H9 (cell line): Measurements from ENCODE around the gene DDX11. TPM values are rescaled to one million over a fixed set of nuclear protein-coding genes. Genes with fewer than 3 reads are reported as not detected.
"Not testable (repeated sequence)": the region's sequence is repeated elsewhere in the genome, so short reads cannot be mapped to it uniquely, and the experiment has no call there.

ENCODE experiments used
- DNase-seq: peaks from one replicate; pipeline ENCODE4 v3.0.0-alpha.2; 2017
- H2AFZ ChIP-seq: one replicate; pipeline ENCODE4 v1.6.1; 2013; ENCODE audit warnings: mild to moderate bottlenecking, low read length, control low read depth, moderate library complexity
- H2AK5ac ChIP-seq: 2 replicates; pipeline ENCODE4 v1.6.1; 2013; ENCODE audit warnings: low read length, control low read depth, mixed read lengths; ENCODE audit not compliant: insufficient read length
- H2BK120ac ChIP-seq: one replicate; pipeline ENCODE4 v1.6.1; 2013; ENCODE audit warnings: low read depth, mild to moderate bottlenecking, low read length, control low read depth, inconsistent platforms; ENCODE audit not compliant: poor library complexity, severe bottlenecking
- H2BK12ac ChIP-seq: 2 replicates; pipeline ENCODE4 v1.6.1; 2013; ENCODE audit warnings: low read length, control low read depth, mixed read lengths, low read depth; ENCODE audit not compliant: insufficient read length
- H2BK15ac ChIP-seq: 2 replicates; pipeline ENCODE4 v1.6.1; 2013; ENCODE audit warnings: low read depth, low read length, control low read depth
- H2BK20ac ChIP-seq: one replicate; pipeline ENCODE4 v1.6.1; 2013; ENCODE audit warnings: low read depth, mild to moderate bottlenecking, low read length, control low read depth, inconsistent platforms; ENCODE audit not compliant: poor library complexity, severe bottlenecking
- H2BK5ac ChIP-seq: 2 replicates; pipeline ENCODE4 v1.6.1; 2013; ENCODE audit warnings: low read length, control low read depth, mixed read lengths; ENCODE audit not compliant: insufficient read length
- H3K14ac ChIP-seq: 2 replicates; pipeline ENCODE4 v1.6.1; 2013; ENCODE audit warnings: low read length, control low read depth; ENCODE audit not compliant: insufficient read depth
- H3K18ac ChIP-seq: 2 replicates; pipeline ENCODE4 v1.6.1; 2013; ENCODE audit warnings: low read depth, mild to moderate bottlenecking, mixed read lengths, low read length, control low read depth; ENCODE audit not compliant: insufficient read length
- H3K23ac ChIP-seq: 2 replicates; pipeline ENCODE4 v1.6.1; 2013; ENCODE audit warnings: low read length, control low read depth, mixed read lengths, low read depth; ENCODE audit not compliant: insufficient read length
- H3K23me2 ChIP-seq: 2 replicates; pipeline ENCODE4 v1.6.1; 2013; ENCODE audit warnings: low read depth, mild to moderate bottlenecking, mixed read lengths, low read length, control low read depth; ENCODE audit not compliant: insufficient read length, poor library complexity, severe bottlenecking
- H3K27ac ChIP-seq: 2 replicates; pipeline ENCODE4 v1.5.1; 2013; ENCODE audit warnings: low read length, control low read depth, mixed read lengths, low read depth; ENCODE audit not compliant: insufficient read length
- H3K27me3 ChIP-seq: 2 replicates; pipeline ENCODE4 v1.6.1; 2013; ENCODE audit warnings: low read length, control low read depth, inconsistent platforms; ENCODE audit not compliant: insufficient read depth
- H3K4ac ChIP-seq: 2 replicates; pipeline ENCODE4 v1.6.1; 2013; ENCODE audit warnings: low read depth, mild to moderate bottlenecking, control low read depth, inconsistent platforms, low read length, moderate library complexity
- H3K4me1 ChIP-seq: 2 replicates; pipeline ENCODE4 v1.6.1; 2013; ENCODE audit warnings: low read length, control low read depth, inconsistent platforms; ENCODE audit not compliant: insufficient read depth
- H3K4me2 ChIP-seq: 2 replicates; pipeline ENCODE4 v1.6.1; 2013; ENCODE audit warnings: low read length, control low read depth, mixed read lengths; ENCODE audit not compliant: insufficient read length, insufficient read depth
- H3K56ac ChIP-seq: 2 replicates; pipeline ENCODE4 v1.6.1; 2013; ENCODE audit warnings: low read depth, mild to moderate bottlenecking, mixed read lengths, low read length, control low read depth; ENCODE audit not compliant: insufficient read length
- H3K79me1 ChIP-seq: 2 replicates; pipeline ENCODE4 v1.6.1; 2013; ENCODE audit warnings: low read depth, mild to moderate bottlenecking, moderate library complexity, low read length, control low read depth, inconsistent platforms; ENCODE audit not compliant: insufficient read depth, poor library complexity, severe bottlenecking
- H3K79me2 ChIP-seq: 2 replicates; pipeline ENCODE4 v1.6.1; 2013; ENCODE audit warnings: low read length, control low read depth, inconsistent platforms; ENCODE audit not compliant: insufficient read depth
- H3K9ac ChIP-seq: 2 replicates; pipeline ENCODE4 v1.6.1; 2013; ENCODE audit warnings: low read length, control low read depth, mixed read lengths; ENCODE audit not compliant: insufficient read length; ENCODE audit errors: extremely low read depth
- H3K9me3 ChIP-seq: one replicate; pipeline ENCODE4 v1.6.1; 2013; ENCODE audit warnings: low read depth, low read length, inconsistent platforms; ENCODE audit not compliant: control insufficient read depth
- H3T11ph ChIP-seq: one replicate; pipeline ENCODE4 v1.6.1; 2013; ENCODE audit warnings: mild to moderate bottlenecking, low read length, control low read depth, inconsistent platforms
- H4K20me1 ChIP-seq: one replicate; pipeline ENCODE4 v1.6.1; 2013; ENCODE audit not compliant: control insufficient read depth, insufficient read length, insufficient read depth
- H4K5ac ChIP-seq: 2 replicates; pipeline ENCODE4 v1.6.1; 2013; ENCODE audit warnings: low read depth, mild to moderate bottlenecking, mixed read lengths, low read length, control low read depth; ENCODE audit not compliant: insufficient read length
- H4K8ac ChIP-seq: replicated peaks from 2 replicates; pipeline ENCODE4 v1.6.1; 2013; ENCODE audit warnings: low read length, control low read depth, mixed read lengths, low read depth; ENCODE audit not compliant: insufficient read length
- H4K91ac ChIP-seq: 2 replicates; pipeline ENCODE4 v1.6.1; 2013; ENCODE audit warnings: low read depth, mild to moderate bottlenecking, moderate library complexity, mixed read lengths, low read length, control low read depth; ENCODE audit not compliant: insufficient read length
- H3K27ac Mint-ChIP-seq, 3 experiments: 2 replicates in 2 of 3; 3 replicates in 1 of 3; pipeline ENCODE4 v1.8.0; 2020 to 2021; ENCODE audit warnings: mixed read lengths in 3 of 3, mild to moderate bottlenecking in 1 of 3, moderate library complexity in 1 of 3
- H3K27me3 Mint-ChIP-seq: 2 replicates; pipeline ENCODE4 v1.8.0; 2021; ENCODE audit warnings: low read depth, mild to moderate bottlenecking, moderate library complexity, mixed read lengths
- H3K36me3 Mint-ChIP-seq, 3 experiments: 2 replicates in 2 of 3; 3 replicates in 1 of 3; pipeline ENCODE4 v1.8.0; 2020 to 2021; ENCODE audit warnings: low read depth in 3 of 3, mixed read lengths in 3 of 3; ENCODE audit not compliant: insufficient read depth in 1 of 3
- H3K4me1 Mint-ChIP-seq, 2 experiments: 2 replicates each; pipeline ENCODE4 v1.8.0; 2020; ENCODE audit warnings: mixed read lengths in 2 of 2
- H3K4me3 Mint-ChIP-seq, 2 experiments: 2 replicates in 1 of 2; 3 replicates in 1 of 2; pipeline ENCODE4 v1.8.0; 2020 to 2021; ENCODE audit warnings: mild to moderate bottlenecking in 2 of 2, mixed read lengths in 2 of 2, moderate library complexity in 1 of 2
- H3K9me3 Mint-ChIP-seq, 2 experiments: 2 replicates in 1 of 2; 3 replicates in 1 of 2; pipeline ENCODE4 v1.8.0; 2020; ENCODE audit warnings: mild to moderate bottlenecking in 2 of 2, mixed read lengths in 2 of 2, moderate library complexity in 1 of 2
- WGBS: extraction: QIAGEN DNeasy Blood & Tissue Kit; methylation state at CpG from one replicate; pipeline ENCODE4 v1.1.7; 2013; ENCODE audit warnings: missing lambda C conversion rate, low lambda C conversion rate, mixed read lengths; ENCODE audit not compliant: insufficient read length; ENCODE audit errors: extremely low coverage; 5-methylcytosine and 5-hydroxymethylcytosine counted together
- total RNA-seq: library from RNA; stranded (reverse); gene quantifications from 2 replicates; pipeline ENCODE4 v1.2.1, GENCODE V29; 2021

The DDX11 gene
- total RNA-seq, 1 experiment from 2014 or later: 183 TPM

- not testable (repeated sequence) for H3K9ac ChIP-seq, H3K23me2 ChIP-seq, H3K4me2 ChIP-seq, H3K27ac Mint-ChIP-seq, H4K20me1 ChIP-seq, H3K4me1 Mint-ChIP-seq, H2AFZ ChIP-seq, H4K5ac ChIP-seq, H3K36me3 Mint-ChIP-seq, H3K27me3 ChIP-seq, H4K8ac ChIP-seq, H2AK5ac ChIP-seq, DNase-seq, H3K27ac ChIP-seq, H3K18ac ChIP-seq, H3K4me1 ChIP-seq, H2BK15ac ChIP-seq, H3T11ph ChIP-seq, H3K23ac ChIP-seq, H3K9me3 Mint-ChIP-seq, H3K79me2 ChIP-seq, H3K4me3 Mint-ChIP-seq, H2BK20ac ChIP-seq, H3K4ac ChIP-seq, H2BK12ac ChIP-seq, H2BK120ac ChIP-seq, H4K91ac ChIP-seq, H3K79me1 ChIP-seq, H3K9me3 ChIP-seq, H3K56ac ChIP-seq, H3K27me3 Mint-ChIP-seq, H2BK5ac ChIP-seq, H3K14ac ChIP-seq
- no CpG with 5 or more reads among the region's 5 CpGs for WGBS
These were observed 36.6 kb downstream of the DDX11 start for GRCh38 chr12:31110263-31110662.

GRCh38 chr12:31115092-31115601 is 41.5 kb downstream of the DDX11 start:
- not testable (repeated sequence) for H3K4ac ChIP-seq, H3K27ac ChIP-seq, H3K36me3 Mint-ChIP-seq, H3K56ac ChIP-seq, H3K4me1 Mint-ChIP-seq, H2AFZ ChIP-seq, H3K4me3 Mint-ChIP-seq, H3K9ac ChIP-seq, H4K8ac ChIP-seq, H3K27ac Mint-ChIP-seq, H3K9me3 Mint-ChIP-seq, H3T11ph ChIP-seq, H2BK5ac ChIP-seq, H4K5ac ChIP-seq, H2BK12ac ChIP-seq, DNase-seq, H2AK5ac ChIP-seq, H3K18ac ChIP-seq, H3K79me2 ChIP-seq, H2BK120ac ChIP-seq, H4K91ac ChIP-seq, H3K79me1 ChIP-seq, H3K4me2 ChIP-seq, H4K20me1 ChIP-seq, H3K23ac ChIP-seq, H3K14ac ChIP-seq, H2BK15ac ChIP-seq, H3K4me1 ChIP-seq, H3K9me3 ChIP-seq, H2BK20ac ChIP-seq
- no CpG with 5 or more reads among the region's 3 CpGs for WGBS
- peaks cover 42% of the 10 kb centered on the region for H3K27me3 Mint-ChIP-seq
- peaks cover 16% of the 10 kb centered on the region for H3K23me2 ChIP-seq
- peaks cover 24% of the 10 kb centered on the region for H3K27me3 ChIP-seq
